ENCODE results near the gene FRMPD2. TPM values are rescaled to one million over a fixed set of nuclear protein-coding genes. Genes with fewer than 3 reads are reported as not detected.

The FRMPD2 gene
- total and polyA plus RNA-seq, 4 donors, result 0.28 TPM; not detected in 3

DNA sequence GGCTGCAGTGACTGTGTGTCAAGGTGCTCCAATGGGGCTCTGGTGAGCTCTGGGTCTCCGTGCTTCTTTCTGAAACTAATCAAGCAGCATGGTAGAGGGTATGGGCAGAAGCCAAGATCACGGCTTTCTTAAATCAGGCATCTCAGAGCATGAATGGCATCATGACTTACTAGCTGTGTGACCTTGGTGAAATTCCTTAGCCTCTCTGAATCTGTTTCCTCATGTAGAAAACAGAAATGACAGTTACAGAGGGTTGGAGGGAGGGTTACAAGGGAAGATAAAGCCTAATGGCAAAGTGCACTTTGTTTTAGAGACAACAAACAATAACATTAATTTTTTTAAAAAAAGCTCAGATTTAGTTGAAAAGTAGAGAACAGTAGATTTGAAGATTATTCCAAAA, 34.9 kb downstream of the FRMPD2 start:
- Histone ChIP-seq H3K27me3 (ENCODE audit: control insufficient read depth in 4 of 4, insufficient read depth in 4 of 4, low read length in 3 of 4) (no peaks in the 10 kb centered on the region), H3K4me1 (ENCODE audit: control insufficient read depth in 4 of 4, insufficient read depth in 4 of 4, low read length in 3 of 4) (no peaks in the 10 kb centered on the region), H3K36me3 (ENCODE audit: control insufficient read depth in 4 of 4, insufficient read depth in 3 of 4, low read depth in 1 of 4, low read length in 3 of 4) (no peaks in the 10 kb centered on the region), H3K4me3 (ENCODE audit: low read depth in 1 of 3, low read length in 3 of 3) (no peak overlapping the region), H3K27ac (ENCODE audit: low read depth in 1 of 2, low read length in 2 of 2) (no peak overlapping the region), H3K9ac (ENCODE audit: low read depth in 1 of 2, low read length in 2 of 2) (no peak overlapping the region), H3K9me3 (ENCODE audit: control insufficient read depth in 4 of 4, low read length in 3 of 4) (no peaks in the 10 kb centered on the region)
- TF ChIP-seq RAD21 (IDR thresholded peaks at IDR 0.05), result no peak
- TF ChIP-seq, protein P1, sequence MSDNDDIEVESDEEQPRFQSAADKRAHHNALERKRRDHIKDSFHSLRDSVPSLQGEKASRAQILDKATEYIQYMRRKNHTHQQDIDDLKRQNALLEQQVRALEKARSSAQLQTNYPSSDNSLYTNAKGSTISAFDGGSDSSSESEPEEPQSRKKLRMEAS (IDR thresholded peaks at IDR 0.05), result no peak
- TF ChIP-seq RXRA (IDR thresholded peaks at IDR 0.05), result no peak
- no peak for DNase-seq (ENCODE audit: low spot score)
- WGBS, result 83% methylated on average over 2 of the region's 2 CpGs

DNA sequence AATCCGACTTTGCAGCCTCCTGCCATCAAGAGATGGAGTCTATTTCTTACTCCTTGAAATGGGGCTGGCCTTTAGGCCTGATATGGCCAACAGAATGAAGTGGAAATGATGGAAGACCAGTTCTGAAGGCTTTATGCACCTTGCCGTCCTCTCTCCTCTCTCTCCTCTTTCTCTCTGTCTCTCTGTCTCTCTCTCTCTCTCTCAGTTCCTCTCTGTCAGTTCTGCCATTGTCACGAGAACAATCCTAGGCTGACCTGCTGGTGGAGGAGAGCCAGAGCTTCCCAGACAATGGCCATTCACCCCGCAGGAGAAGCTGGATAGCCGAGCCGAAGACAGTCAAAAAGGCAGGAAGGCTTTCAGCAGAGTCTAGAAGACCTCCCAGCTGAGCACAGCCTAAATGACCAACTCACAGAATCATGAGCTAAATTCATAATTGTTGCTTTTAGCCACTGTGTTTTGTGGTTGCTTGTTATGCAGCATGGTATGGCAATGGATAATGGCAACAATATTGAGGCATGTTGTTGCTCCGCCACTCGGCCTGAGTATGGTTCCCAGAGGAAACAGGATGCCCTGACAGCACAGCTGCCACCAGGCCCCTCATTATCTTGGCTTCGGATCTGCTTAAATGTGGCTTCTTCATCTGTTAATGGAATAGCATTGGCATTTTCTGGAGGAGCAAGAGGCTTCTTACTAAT, 35.5 kb downstream of the FRMPD2 start:
- no peak overlapping the region for H3K9ac ChIP-seq (ENCODE audit: low read depth in 1 of 2, low read length in 2 of 2)
- H3K36me3 ChIP-seq (ENCODE audit: control insufficient read depth in 4 of 4, insufficient read depth in 3 of 4, low read depth in 1 of 4, low read length in 3 of 4), result no peaks in the 10 kb centered on the region
- H3K27ac ChIP-seq (ENCODE audit: low read depth in 1 of 2, low read length in 2 of 2), result no peak overlapping the region
- no peaks in the 10 kb centered on the region for H3K27me3 ChIP-seq (ENCODE audit: control insufficient read depth in 4 of 4, insufficient read depth in 4 of 4, low read length in 3 of 4)
- no peaks in the 10 kb centered on the region for H3K4me1 ChIP-seq (ENCODE audit: control insufficient read depth in 4 of 4, insufficient read depth in 4 of 4, low read length in 3 of 4)
- 77% methylated on average over 9 of the region's 9 CpGs for WGBS
- no peak for DNase-seq (ENCODE audit: low spot score)
- no peaks in the 10 kb centered on the region for H3K9me3 ChIP-seq (ENCODE audit: control insufficient read depth in 4 of 4, low read length in 3 of 4)
- TF ChIP-seq, protein P2, sequence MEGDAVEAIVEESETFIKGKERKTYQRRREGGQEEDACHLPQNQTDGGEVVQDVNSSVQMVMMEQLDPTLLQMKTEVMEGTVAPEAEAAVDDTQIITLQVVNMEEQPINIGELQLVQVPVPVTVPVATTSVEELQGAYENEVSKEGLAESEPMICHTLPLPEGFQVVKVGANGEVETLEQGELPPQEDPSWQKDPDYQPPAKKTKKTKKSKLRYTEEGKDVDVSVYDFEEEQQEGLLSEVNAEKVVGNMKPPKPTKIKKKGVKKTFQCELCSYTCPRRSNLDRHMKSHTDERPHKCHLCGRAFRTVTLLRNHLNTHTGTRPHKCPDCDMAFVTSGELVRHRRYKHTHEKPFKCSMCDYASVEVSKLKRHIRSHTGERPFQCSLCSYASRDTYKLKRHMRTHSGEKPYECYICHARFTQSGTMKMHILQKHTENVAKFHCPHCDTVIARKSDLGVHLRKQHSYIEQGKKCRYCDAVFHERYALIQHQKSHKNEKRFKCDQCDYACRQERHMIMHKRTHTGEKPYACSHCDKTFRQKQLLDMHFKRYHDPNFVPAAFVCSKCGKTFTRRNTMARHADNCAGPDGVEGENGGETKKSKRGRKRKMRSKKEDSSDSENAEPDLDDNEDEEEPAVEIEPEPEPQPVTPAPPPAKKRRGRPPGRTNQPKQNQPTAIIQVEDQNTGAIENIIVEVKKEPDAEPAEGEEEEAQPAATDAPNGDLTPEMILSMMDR (IDR thresholded peaks at IDR 0.05; ENCODE audit: low read depth, low read length, missing input control), result no peak
- no peak for TF ChIP-seq FOXA2 (IDR thresholded peaks at IDR 0.05)
- TF ChIP-seq HNF4G (IDR thresholded peaks at IDR 0.05), result no peak
- no peak for TF ChIP-seq EGR1 (IDR thresholded peaks at IDR 0.05; ENCODE audit: low read depth in 2 of 2)
- TF ChIP-seq, protein P1 (IDR thresholded peaks at IDR 0.05), result no peak
- TF ChIP-seq HNF4A (conservative IDR thresholded peaks at IDR 0.05), result no peak
- no peak for TF ChIP-seq RXRA (IDR thresholded peaks at IDR 0.05)
- TF ChIP-seq TAF1 (conservative IDR thresholded peaks at IDR 0.05), result no peak
- TF ChIP-seq GABPA (IDR thresholded peaks at IDR 0.05 in 1 of 2, conservative IDR thresholded peaks at IDR 0.05 in 1 of 2), result no peak
- TF ChIP-seq, protein P3, sequence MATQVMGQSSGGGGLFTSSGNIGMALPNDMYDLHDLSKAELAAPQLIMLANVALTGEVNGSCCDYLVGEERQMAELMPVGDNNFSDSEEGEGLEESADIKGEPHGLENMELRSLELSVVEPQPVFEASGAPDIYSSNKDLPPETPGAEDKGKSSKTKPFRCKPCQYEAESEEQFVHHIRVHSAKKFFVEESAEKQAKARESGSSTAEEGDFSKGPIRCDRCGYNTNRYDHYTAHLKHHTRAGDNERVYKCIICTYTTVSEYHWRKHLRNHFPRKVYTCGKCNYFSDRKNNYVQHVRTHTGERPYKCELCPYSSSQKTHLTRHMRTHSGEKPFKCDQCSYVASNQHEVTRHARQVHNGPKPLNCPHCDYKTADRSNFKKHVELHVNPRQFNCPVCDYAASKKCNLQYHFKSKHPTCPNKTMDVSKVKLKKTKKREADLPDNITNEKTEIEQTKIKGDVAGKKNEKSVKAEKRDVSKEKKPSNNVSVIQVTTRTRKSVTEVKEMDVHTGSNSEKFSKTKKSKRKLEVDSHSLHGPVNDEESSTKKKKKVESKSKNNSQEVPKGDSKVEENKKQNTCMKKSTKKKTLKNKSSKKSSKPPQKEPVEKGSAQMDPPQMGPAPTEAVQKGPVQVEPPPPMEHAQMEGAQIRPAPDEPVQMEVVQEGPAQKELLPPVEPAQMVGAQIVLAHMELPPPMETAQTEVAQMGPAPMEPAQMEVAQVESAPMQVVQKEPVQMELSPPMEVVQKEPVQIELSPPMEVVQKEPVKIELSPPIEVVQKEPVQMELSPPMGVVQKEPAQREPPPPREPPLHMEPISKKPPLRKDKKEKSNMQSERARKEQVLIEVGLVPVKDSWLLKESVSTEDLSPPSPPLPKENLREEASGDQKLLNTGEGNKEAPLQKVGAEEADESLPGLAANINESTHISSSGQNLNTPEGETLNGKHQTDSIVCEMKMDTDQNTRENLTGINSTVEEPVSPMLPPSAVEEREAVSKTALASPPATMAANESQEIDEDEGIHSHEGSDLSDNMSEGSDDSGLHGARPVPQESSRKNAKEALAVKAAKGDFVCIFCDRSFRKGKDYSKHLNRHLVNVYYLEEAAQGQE (IDR thresholded peaks at IDR 0.05), result no peak
- no peak for TF ChIP-seq YY1 (IDR thresholded peaks at IDR 0.05)
- no peak for TF ChIP-seq RAD21 (IDR thresholded peaks at IDR 0.05)
- no peak for TF ChIP-seq NR2F2 (IDR thresholded peaks at IDR 0.05)
- no peak for TF ChIP-seq JUND (IDR thresholded peaks at IDR 0.05)
- TF ChIP-seq FOXA1 (IDR thresholded peaks at IDR 0.05), result no peak
- TF ChIP-seq, protein P4, sequence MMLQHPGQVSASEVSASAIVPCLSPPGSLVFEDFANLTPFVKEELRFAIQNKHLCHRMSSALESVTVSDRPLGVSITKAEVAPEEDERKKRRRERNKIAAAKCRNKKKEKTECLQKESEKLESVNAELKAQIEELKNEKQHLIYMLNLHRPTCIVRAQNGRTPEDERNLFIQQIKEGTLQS (IDR thresholded peaks at IDR 0.05), result no peak
- no peak for TF ChIP-seq SP1 (IDR thresholded peaks at IDR 0.05)
- H3K4me3 ChIP-seq (ENCODE audit: low read depth in 1 of 3, low read length in 3 of 3), result no peak overlapping the region
